Hypothalamus (tissue), 51 donors: ENCODE measurements around the gene THADA.
"Not testable (repeated sequence)": the region's sequence is repeated elsewhere in the genome, so short reads cannot be mapped to it uniquely, and the experiment has no call there.

Experiments used
- DNase-seq, 51 donors: peaks; one replicate each; lab custom pipeline; 2025; lab: John Stamatoyannopoulos, UW

THADA gene

GRCh38 chr2:43595603-43596412 lies at the start of gene THADA:
TSS of gene THADA (minus strand) at chr2:43596038. CDS start at chr2:43592392, 3,646 bp downstream.
- DNase-seq, result peak; percentile 56 to 99 (median 96)

GRCh38 chr2:43643680-43644079 lies 47.8 kb upstream of the THADA start:
- no peak for DNase-seq

- no peak for DNase-seq
These were observed 46.5 kb upstream of the THADA start for GRCh38 chr2:43642363-43642762.

- peak in 50 of 51 donors; percentile 18 to 95 (median 78) for DNase-seq
These were observed 41.4 kb upstream of the THADA start, which contains the start of gene PLEKHH2 for GRCh38 chr2:43637030-43637803. TSS of gene PLEKHH2 (plus strand) at chr2:43637260. CDS start at chr2:43644674, 7,414 bp downstream.

- no peak for DNase-seq
These were observed 40.8 kb upstream of the THADA start for GRCh38 chr2:43636621-43637020.

GRCh38 chr2:43636153-43636552 lies 40.3 kb upstream of the THADA start:
- DNase-seq, result not testable (repeated sequence)

- peak in 5 of 51 donors; percentile 1 to 22 (median 4) for DNase-seq
These were observed 38.9 kb upstream of the THADA start for GRCh38 chr2:43634604-43635306.

- no peak for DNase-seq
These were observed 35.9 kb upstream of the THADA start for GRCh38 chr2:43631618-43632317.

- peak in 7 of 51 donors; percentile 1 to 38 (median 10) for DNase-seq
These were observed 27.2 kb upstream of the THADA start for GRCh38 chr2:43622931-43623451.

- no peak for DNase-seq
These were observed 23.7 kb upstream of the THADA start for GRCh38 chr2:43619511-43619910.

- no peak for DNase-seq
These were observed 21.3 kb upstream of the THADA start for GRCh38 chr2:43616967-43617680.

GRCh38 chr2:43612944-43613343 lies 17.1 kb upstream of the THADA start:
- DNase-seq, result no peak

GRCh38 chr2:43611987-43612894 lies 16.4 kb upstream of the THADA start:
- DNase-seq, result peak in 41 of 51 donors; percentile 1 to 75 (median 30)

- DNase-seq, result no peak
These were observed 14.5 kb upstream of the THADA start for GRCh38 chr2:43610361-43610760.

- DNase-seq, result peak in 16 of 51 donors; percentile 1 to 47 (median 13)
These were observed 13.6 kb upstream of the THADA start for GRCh38 chr2:43609290-43609918.

- DNase-seq, result no peak
These were observed 10.0 kb upstream of the THADA start for GRCh38 chr2:43605851-43606250.

- peak in 15 of 51 donors; percentile 0 to 43 (median 20) for DNase-seq
These were observed 9.3 kb upstream of the THADA start for GRCh38 chr2:43605079-43605655.
